HL-60 (cell line): ENCODE results near the gene KCNK18.

Source experiments
- DNase-seq, 2 experiments: peaks; one replicate each; pipeline ENCODE4 v3.0.0-alpha.2; 2010 to 2020; ENCODE audit warnings: low read depth in 1 of 2, low spot score in 1 of 2
- H3K27ac ChIP-seq: fragments of 250-450 bp; sonication (Bioruptor Pico); replicated peaks from 2 replicates; pipeline ENCODE4 v1.5.1; 2020; ENCODE audit warnings: mild to moderate bottlenecking, moderate library complexity
- H3K27me3 ChIP-seq: fragments of 250-450 bp; sonication (Bioruptor Pico); 2 replicates; pipeline ENCODE4 v1.5.1; 2021; ENCODE audit warnings: mild to moderate bottlenecking, moderate library complexity; ENCODE audit not compliant: insufficient read depth, poor library complexity, severe bottlenecking
- H3K4me3 ChIP-seq: replicated peaks from 2 replicates; pipeline ENCODE4 v1.5.1; 2011; ENCODE audit warnings: mild to moderate bottlenecking, control low read depth, low read length; ENCODE audit not compliant: insufficient read depth
- CTCF ChIP-seq: IDR thresholded peaks from one replicate; pipeline ENCODE4 v1.5.1; 2011; ENCODE audit warnings: low read length, control low read depth, inconsistent platforms; ENCODE audit not compliant: insufficient read depth
- GABPA ChIP-seq: IDR thresholded peaks from 2 replicates; pipeline ENCODE4 v1.6.1; 2012; ENCODE audit warnings: low read depth
- POLR2AphosphoS5 ChIP-seq: IDR thresholded peaks from 2 replicates; pipeline ENCODE4 v1.6.1; 2012; ENCODE audit warnings: low read depth
- REST ChIP-seq: IDR thresholded peaks from 2 replicates; pipeline ENCODE4 v1.6.1; 2012; ENCODE audit warnings: low read depth; ENCODE audit not compliant: insufficient replicate concordance
- SPI1 ChIP-seq: IDR thresholded peaks from 2 replicates; pipeline ENCODE4 v1.6.1; 2012; ENCODE audit warnings: low read depth, mild to moderate bottlenecking, borderline replicate concordance

Gene KCNK18

GRCh38 chr10:117175215-117175900, 21.9 kb upstream of the KCNK18 start:
- no peak for DNase-seq
- no peak for TF ChIP-seq CTCF
- TF ChIP-seq SPI1, result no peak
- no peak for TF ChIP-seq GABPA
- TF ChIP-seq POLR2AphosphoS5, result no peak
- TF ChIP-seq REST, result no peak
- Histone ChIP-seq H3K27ac (no peak overlapping the region), H3K4me3 (peak overlapping the region; percentile 50), H3K27me3 (peaks cover 23% of the 10 kb centered on the region)

- H3K27me3 ChIP-seq, result peaks cover 22% of the 10 kb centered on the region
- peak overlapping the region; percentile 50 for H3K4me3 ChIP-seq
- TF ChIP-seq POLR2AphosphoS5 (no peak), CTCF (peak; percentile 52)
- peak; percentile 57 to 79 for DNase-seq
- H3K27ac ChIP-seq, result no peak overlapping the region
Observed at GRCh38 chr10:117175901-117176534, 21.3 kb upstream of the KCNK18 start.

GRCh38 chr10:117178190-117178589, 19.1 kb upstream of the KCNK18 start:
- DNase-seq, result no peak
- no peak for TF ChIP-seq SPI1
- no peak for TF ChIP-seq CTCF
- no peak for TF ChIP-seq REST
- no peak for TF ChIP-seq GABPA
- no peak overlapping the region for H3K4me3 ChIP-seq
- no peak overlapping the region for H3K27ac ChIP-seq
- H3K27me3 ChIP-seq, result peaks cover 8% of the 10 kb centered on the region

GRCh38 chr10:117184296-117184695, 13.0 kb upstream of the KCNK18 start:
- no peaks in the 10 kb centered on the region for H3K27me3 ChIP-seq
- TF ChIP-seq POLR2AphosphoS5 (no peak), GABPA (no peak), CTCF (no peak), REST (no peak), SPI1 (no peak)
- H3K4me3 ChIP-seq, result no peak overlapping the region
- DNase-seq, result no peak
- H3K27ac ChIP-seq, result no peak overlapping the region
